Loucy (cell line): Measurements from ENCODE around the gene FMNL2.

Source experiments
- CTCF ChIP-seq: fragments of 200-600 bp; sonication (generic); conservative IDR thresholded peaks from 2 replicates; pipeline ENCODE4 v1.5.1; 2014; ENCODE audit warnings: mild to moderate bottlenecking, antibody characterized with exemption, low read length
- EZH2phosphoT487 ChIP-seq: fragments of 200-600 bp; IDR thresholded peaks from 2 replicates; pipeline ENCODE4 v1.6.1; 2018; ENCODE audit warnings: antibody characterized with exemption, mild to moderate bottlenecking, moderate library complexity, borderline replicate concordance

GRCh38 chr2:152555048-152555447 is 220.1 kb downstream of the FMNL2 start:
- TF ChIP-seq CTCF (peak; percentile 31; the same call in 1 of the 2 replicates), EZH2phosphoT487 (no peak)
